Adrenal gland (tissue), 5 donors: Measurements from ENCODE around the gene FAM227B.

Experiments
- CTCF ChIP-seq, 6 experiments: fragments of 450-650 bp in 4 of 6; fragments of 200-600 bp in 2 of 6; sonication (generic) in 1 of 6; IDR thresholded peaks; 1 replicate in 5 of 6; 2 replicates in 1 of 6; pipeline versions ENCODE4 v1.5.1 to v1.8.0; 2016 to 2021; ENCODE audit warnings: antibody characterized with exemption in 6 of 6, mild to moderate bottlenecking in 2 of 6, moderate library complexity in 1 of 6
- POLR2A ChIP-seq, 2 donors: fragments of 450-650 bp; IDR thresholded peaks; one replicate each; pipeline ENCODE4 v1.6.1; 2017; ENCODE audit warnings: antibody characterized with exemption in 2 of 2, mild to moderate bottlenecking in 2 of 2, moderate library complexity in 1 of 2
- donor health status: DM: no; HTN: no; CAD: no.

GRCh38 chr15:49621401-49621811 is 788 bp upstream of the FAM227B start:
- TF ChIP-seq CTCF (IDR thresholded peaks at IDR 0.05) (no peak), POLR2A (IDR thresholded peaks at IDR 0.05) (no peak)
